OCI-LY3 (cell line): ENCODE data around the gene TAF1C.

Source experiments
- CTCF ChIP-seq: fragments of 200-600, 300-600 bp; sonication (generic); IDR thresholded peaks from 2 replicates; pipeline ENCODE4 v1.5.1; 2014; ENCODE audit warnings: antibody characterized with exemption, low read length, low read depth
- EZH2phosphoT487 ChIP-seq: fragments of 200-600 bp; shearing (Covaris generic); IDR thresholded peaks from 2 replicates; pipeline ENCODE4 v1.6.1; 2018; ENCODE audit warnings: antibody characterized with exemption, mixed run types, low read depth

- no peak for TF ChIP-seq CTCF
- no peak for TF ChIP-seq EZH2phosphoT487
Measured at GRCh38 chr16:84166796-84167695, 19.8 kb downstream of the TAF1C start.
